Colonic mucosa (tissue), 4 donors: ENCODE data around the gene ASTN2. TPM values are rescaled to one million over a fixed set of nuclear protein-coding genes. Genes with fewer than 3 reads are reported as not detected.
A peak's percentile ranks its signal among the peaks of the same experiment; 100 is the strongest.

Experiments used
- DNase-seq: peaks from one replicate; pipeline ENCODE4 v3.0.0-alpha.2; 2020
- H3K27ac ChIP-seq: fragments of 200-600 bp; one replicate; pipeline ENCODE4 v1.8.0; 2021
- H3K27me3 ChIP-seq: fragments of 200-600 bp; one replicate; pipeline ENCODE4 v1.8.0; 2021
- H3K36me3 ChIP-seq: fragments of 200-600 bp; one replicate; pipeline ENCODE4 v1.8.0; 2021
- H3K4me1 ChIP-seq: fragments of 200-600 bp; one replicate; pipeline ENCODE4 v1.8.0; 2021; ENCODE audit warnings: mild to moderate bottlenecking
- H3K4me3 ChIP-seq: fragments of 200-600 bp; one replicate; pipeline ENCODE4 v1.8.0; 2021
- H3K9ac ChIP-seq, 2 donors: one replicate each; pipeline ENCODE4 v1.7.0; 2013; ENCODE audit warnings: control low read depth in 2 of 2, low read depth in 2 of 2, low read length in 2 of 2
- H3K9me3 ChIP-seq: fragments of 200-600 bp; one replicate; pipeline ENCODE4 v1.8.0; 2021
- CTCF ChIP-seq: fragments of 200-600 bp; IDR thresholded peaks from one replicate; pipeline ENCODE4 v1.8.0; 2022; ENCODE audit warnings: antibody characterized with exemption, mild to moderate bottlenecking
- intact Hi-C: fragments of 100-400 bp; cut with DNase I; formaldehyde crosslinking; loops from one replicate; pipeline ENCODE4 v1.14.1; 2022
- total RNA-seq, 2 donors: library from RNA; stranded (reverse); fragmentation: NEBNext Ultra II Directional in 1 of 2; extraction: Animal tissue kit (Norgen Biotek cat#: 25700) in 1 of 2; gene quantifications; one replicate each; pipeline ENCODE4 v1.2.1, GENCODE V29; 2021
- donor health status: healthy.
- donor health status: DM: no; HTN: no; CAD: no.
- donor health status: DM: no; HTN: no; CAD: no.

ASTN2 gene
- total RNA-seq, 2 donors from 2014 or later: 2.5 to 6.1 TPM

- H3K9ac ChIP-seq: no peak overlapping the region
- H3K27me3 ChIP-seq: no peaks in the 10 kb centered on the region
- intact Hi-C loops: no loop called here
- no peaks in the 10 kb centered on the region for H3K36me3 ChIP-seq
- no peak overlapping the region for H3K4me3 ChIP-seq
- H3K9me3 ChIP-seq: no peaks in the 10 kb centered on the region
- H3K27ac ChIP-seq: peak overlapping the region; percentile 34
- H3K4me1 ChIP-seq: no peaks in the 10 kb centered on the region
- no peak for TF ChIP-seq CTCF
- DNase-seq: no peak
Measured at GRCh38 chr9:116546711-116547581, 867.9 kb downstream of the ASTN2 start.

GRCh38 chr9:116544896-116545295, 870.0 kb downstream of the ASTN2 start:
- Histone ChIP-seq H3K9ac (no peak overlapping the region), H3K27ac (no peak overlapping the region), H3K4me3 (no peak overlapping the region), H3K9me3 (no peaks in the 10 kb centered on the region), H3K27me3 (no peaks in the 10 kb centered on the region), H3K4me1 (no peaks in the 10 kb centered on the region), H3K36me3 (no peaks in the 10 kb centered on the region)
- intact Hi-C loops: no loop called here
- DNase-seq: no peak
- no peak for TF ChIP-seq CTCF

- no peak overlapping the region for H3K4me3 ChIP-seq
- H3K4me1 ChIP-seq: no peaks in the 10 kb centered on the region
- H3K27me3 ChIP-seq: no peaks in the 10 kb centered on the region
- intact Hi-C loops: loop anchor here (2.0 kb wide), 1 partner anchor 15 kb away; no protein-coding TSS in a partner anchor
- no peak for TF ChIP-seq CTCF
- no peaks in the 10 kb centered on the region for H3K9me3 ChIP-seq
- no peak overlapping the region for H3K27ac ChIP-seq
- H3K36me3 ChIP-seq: no peaks in the 10 kb centered on the region
- no peak for DNase-seq
- H3K9ac ChIP-seq: no peak overlapping the region
Measured at GRCh38 chr9:116543731-116544400, 871.0 kb downstream of the ASTN2 start.

- no peaks in the 10 kb centered on the region for H3K4me1 ChIP-seq
- no peak for DNase-seq
Measured at GRCh38 chr9:116541402-116541801, 873.5 kb downstream of the ASTN2 start.

GRCh38 chr9:116539549-116539948, 875.3 kb downstream of the ASTN2 start:
- intact Hi-C loops: no loop called here
- Histone ChIP-seq H3K4me1 (no peaks in the 10 kb centered on the region), H3K4me3 (no peak overlapping the region), H3K27me3 (no peaks in the 10 kb centered on the region), H3K9ac (no peak overlapping the region), H3K27ac (no peak overlapping the region), H3K9me3 (no peaks in the 10 kb centered on the region), H3K36me3 (no peaks in the 10 kb centered on the region)
- no peak for TF ChIP-seq CTCF
- no peak for DNase-seq

More at GRCh38 chr9:116541402-116541801, 873.5 kb downstream of the ASTN2 start:
- H3K9me3 ChIP-seq: no peaks in the 10 kb centered on the region
- no peaks in the 10 kb centered on the region for H3K36me3 ChIP-seq
- no peak for TF ChIP-seq CTCF
- H3K27me3 ChIP-seq: no peaks in the 10 kb centered on the region
- no peak overlapping the region for H3K27ac ChIP-seq
- no peak overlapping the region for H3K9ac ChIP-seq
- no peak overlapping the region for H3K4me3 ChIP-seq
- intact Hi-C loops: no loop called here
